GM12872 (cell line): ENCODE results near the gene TENT5D.

Experiments used
- CTCF ChIP-seq: IDR thresholded peaks from 3 replicates; pipeline ENCODE4 v1.5.1; 2011; ENCODE audit warnings: low read depth, mild to moderate bottlenecking, low read length, moderate library complexity; ENCODE audit not compliant: insufficient read depth

Gene TENT5D

GRCh38 chrX:80420147-80420546, at the start of gene TENT5D:
Gene TENT5D (plus strand): TSS chrX:80420447. CDS start chrX:80442540, 22,093 bp downstream.
- no peak for TF ChIP-seq CTCF

DNA sequence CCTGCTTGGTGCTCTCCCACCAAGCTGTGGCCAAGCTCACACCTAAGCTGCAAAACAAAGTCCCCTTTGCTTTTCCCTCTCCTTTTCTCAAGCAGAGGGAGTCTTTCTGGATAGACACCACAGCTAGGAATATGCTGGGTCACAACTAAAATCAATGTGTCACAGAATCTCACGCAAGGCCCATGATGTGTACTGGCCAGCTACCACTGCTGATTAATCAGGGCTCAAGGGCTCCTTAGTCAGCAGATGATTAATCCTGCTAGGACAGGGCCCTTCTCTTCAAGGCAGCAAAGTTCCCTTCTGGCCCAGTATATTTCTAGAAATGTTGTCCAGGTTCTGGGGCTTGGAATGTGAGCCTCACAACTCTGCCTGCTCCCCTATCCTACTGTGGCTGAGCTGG, 32.0 kb upstream of the TENT5D start:
- no peak for TF ChIP-seq CTCF

GRCh38 chrX:80412042-80412441, 8.2 kb upstream of the TENT5D start:
- no peak for TF ChIP-seq CTCF

DNA sequence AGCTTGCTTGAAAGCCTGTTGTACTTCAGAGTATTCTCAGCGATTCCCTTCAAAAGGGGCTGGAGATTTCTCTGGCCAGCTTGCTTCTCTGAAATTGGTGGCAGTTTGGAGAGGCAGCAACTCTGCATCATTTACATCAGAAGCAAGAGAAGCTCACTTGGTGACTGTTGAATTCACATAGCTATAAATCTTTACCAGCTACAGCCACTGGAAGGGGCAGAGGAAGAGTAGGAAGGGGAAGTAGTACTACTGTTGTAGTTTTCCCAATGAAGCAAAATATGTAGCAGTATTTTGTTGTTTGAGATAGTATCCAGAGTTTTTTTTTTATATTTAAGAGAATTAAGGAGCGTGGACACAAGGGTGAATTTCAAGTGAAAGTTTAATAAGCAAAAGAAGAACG, 2.8 kb downstream of the TENT5D start:
- TF ChIP-seq CTCF: no peak

DNA sequence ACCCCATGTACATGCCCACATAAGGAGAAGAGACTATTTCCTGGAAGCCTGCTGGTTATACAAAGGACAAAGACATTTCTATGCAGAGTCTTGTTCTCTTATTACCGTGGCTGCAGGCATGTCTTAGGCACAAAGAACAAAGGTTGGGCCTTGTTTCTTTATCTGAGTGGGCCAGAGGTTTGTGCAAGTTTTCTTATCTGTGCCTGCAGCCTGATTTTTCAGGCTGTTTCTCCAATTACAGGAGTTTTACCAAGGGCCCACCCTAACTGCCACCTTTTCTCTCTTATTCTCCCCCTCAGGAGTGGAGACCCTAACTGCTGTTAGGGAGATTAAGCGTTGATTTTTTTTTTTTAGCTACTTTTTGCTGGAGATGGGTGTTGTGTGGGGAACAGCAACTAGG, 3.5 kb downstream of the TENT5D start:
- no peak for TF ChIP-seq CTCF

DNA sequence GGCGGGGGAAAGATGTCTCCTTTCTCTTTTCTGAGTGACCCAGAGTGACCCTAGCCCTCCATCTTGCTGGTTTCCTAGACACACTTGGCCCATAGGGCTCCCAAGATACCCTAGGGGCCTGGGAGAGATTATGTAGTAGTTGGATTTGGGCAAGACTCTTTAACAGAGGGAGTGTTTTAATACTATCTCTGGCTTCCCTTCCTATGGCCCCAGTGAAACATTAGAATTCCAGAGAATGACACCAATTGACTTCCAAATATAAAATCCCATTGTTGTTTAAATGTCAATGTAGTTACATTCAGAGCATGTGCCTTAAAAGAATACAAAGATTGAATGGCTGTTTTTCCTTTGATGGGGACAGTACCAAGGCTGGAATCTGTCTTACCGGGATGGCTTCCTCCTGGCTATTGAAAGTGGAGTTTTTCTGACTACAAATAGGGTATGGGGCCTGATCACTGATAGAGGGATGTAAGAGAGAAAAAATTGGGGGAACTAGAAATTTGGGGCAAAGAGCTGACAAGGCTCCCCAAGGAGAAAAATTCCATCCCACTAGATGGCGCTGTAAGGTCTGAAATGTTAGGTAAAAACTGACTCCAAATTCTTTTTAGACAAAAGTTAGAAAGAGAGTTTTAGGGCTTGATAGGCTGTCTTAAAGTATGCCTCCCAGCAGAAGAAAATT, 10.7 kb downstream of the TENT5D start:
- peak; percentile 37; the same call in 1 of the 3 replicates for TF ChIP-seq CTCF

- no peak for TF ChIP-seq CTCF
Measured at GRCh38 chrX:80431505-80431832, 11.2 kb downstream of the TENT5D start.
